Embryonic facial prominence (tissue), 1 donor: Measurements from ENCODE around the gene CCDC171.

Source experiments
- DNase-seq: peaks from one replicate; pipeline ENCODE4 v3.0.0-alpha.2; 2016; ENCODE audit errors: extremely low spot score

CCDC171 gene

DNA sequence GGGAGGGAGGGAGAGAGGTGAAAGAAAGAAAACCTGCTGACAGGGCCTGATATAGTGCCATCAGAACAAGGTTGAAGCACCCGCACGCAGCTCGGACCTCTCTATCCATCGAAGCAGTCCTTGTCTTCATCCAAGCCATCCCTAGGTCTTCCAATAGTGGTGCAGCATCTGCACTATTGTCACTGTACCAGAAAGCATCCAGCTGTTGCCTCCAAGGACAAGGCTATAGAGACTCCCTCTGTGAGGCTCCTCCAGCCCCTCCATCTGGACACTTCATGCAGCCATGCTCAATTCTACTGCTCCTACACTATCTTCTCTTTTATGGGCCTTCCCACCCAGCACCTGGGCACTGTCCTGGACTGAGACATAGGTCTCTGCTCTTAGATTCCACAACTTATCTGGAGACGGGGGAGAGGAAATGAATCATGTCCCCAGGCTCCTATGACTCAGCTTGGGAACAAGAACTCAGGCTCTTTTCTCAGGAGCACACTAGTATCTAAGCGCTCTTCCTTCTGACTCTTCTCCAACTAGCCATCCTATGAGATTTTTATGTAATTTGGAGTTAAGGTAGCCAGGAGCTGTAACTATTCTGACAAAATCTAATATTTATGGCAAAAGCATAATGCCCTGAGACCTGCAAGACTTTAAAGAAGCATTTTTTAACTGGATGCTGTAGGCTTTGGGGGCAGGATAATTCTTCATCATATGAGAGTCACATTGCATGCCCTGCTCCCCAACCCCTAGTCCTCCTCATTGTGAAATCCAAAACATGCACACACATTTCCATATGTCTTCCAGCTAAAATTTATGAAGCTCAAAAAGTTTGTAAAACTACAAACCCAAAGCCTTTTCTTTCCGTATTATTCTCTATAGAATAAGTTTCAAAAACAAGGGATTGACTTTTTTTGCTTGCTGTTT lies 446.8 kb downstream of the CCDC171 start:
- DNase-seq = no peak

GRCh38 chr9:16000811-16001210 lies 448.0 kb downstream of the CCDC171 start:
- no peak for DNase-seq

DNA sequence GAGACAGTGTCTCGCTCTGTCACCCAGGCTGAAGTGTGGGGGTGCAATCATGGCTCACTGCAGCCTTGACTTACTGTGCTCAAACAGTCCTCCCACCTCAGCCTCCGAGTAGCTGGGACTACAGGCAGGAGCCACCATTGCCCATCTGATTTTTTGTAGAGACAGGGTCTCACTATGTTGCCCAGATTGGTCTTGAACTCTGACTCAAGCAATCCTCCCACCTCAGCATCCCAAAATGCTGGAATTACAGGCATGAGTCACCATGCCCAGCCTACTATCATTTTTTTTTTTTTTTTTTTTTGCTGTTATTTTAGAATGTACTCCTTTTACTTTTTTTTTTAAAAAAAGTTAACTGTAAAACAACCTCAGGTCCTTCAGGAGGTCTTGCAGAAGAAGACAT lies 449.0 kb downstream of the CCDC171 start:
- DNase-seq = no peak

- DNase-seq = no peak
Observed at GRCh38 chr9:16002816-16003215, 450.0 kb downstream of the CCDC171 start.

DNA sequence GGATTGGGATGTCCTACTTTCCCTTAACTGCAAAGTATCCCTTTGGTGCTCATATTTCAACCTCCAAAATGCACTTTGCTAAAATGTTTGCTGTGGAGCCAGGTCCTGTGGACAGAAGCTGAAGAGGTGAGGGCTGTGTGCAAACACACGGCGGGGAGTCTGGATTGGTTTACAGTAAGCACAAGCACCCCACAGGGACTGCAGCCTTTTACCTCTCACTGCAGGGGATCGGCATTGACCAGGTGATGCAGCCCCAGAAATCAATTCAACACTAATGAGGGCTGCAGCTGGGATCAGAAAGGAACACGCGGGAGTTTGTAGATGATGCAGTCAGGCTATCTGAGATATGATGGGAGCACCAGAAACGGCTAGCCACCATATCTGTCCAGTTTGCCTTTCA lies 450.9 kb downstream of the CCDC171 start:
- no peak for DNase-seq

GRCh38 chr9:16004613-16005012 lies 451.8 kb downstream of the CCDC171 start:
- DNase-seq = no peak

DNA sequence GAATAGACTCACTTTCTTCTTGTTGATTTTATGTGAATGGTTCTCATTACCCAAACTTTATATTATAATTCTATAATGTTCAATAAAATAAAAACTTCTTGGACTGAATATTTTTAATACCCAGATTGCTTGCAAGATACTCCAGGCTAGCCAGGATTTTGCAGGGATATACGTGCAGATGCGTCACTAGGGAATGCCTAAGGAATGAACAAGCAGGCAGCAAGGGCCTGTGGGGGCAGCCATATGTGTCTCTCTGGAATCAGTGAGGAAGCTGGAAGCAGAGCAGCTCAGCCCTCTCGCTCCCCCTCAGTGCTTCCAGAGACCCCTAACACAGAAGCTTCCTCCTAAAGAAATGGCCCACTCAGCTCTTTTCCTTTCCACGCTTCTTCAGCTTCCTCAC lies 457.4 kb downstream of the CCDC171 start:
- DNase-seq = no peak

GRCh38 chr9:16012621-16013020 lies 459.8 kb downstream of the CCDC171 start:
- no peak for DNase-seq

DNA sequence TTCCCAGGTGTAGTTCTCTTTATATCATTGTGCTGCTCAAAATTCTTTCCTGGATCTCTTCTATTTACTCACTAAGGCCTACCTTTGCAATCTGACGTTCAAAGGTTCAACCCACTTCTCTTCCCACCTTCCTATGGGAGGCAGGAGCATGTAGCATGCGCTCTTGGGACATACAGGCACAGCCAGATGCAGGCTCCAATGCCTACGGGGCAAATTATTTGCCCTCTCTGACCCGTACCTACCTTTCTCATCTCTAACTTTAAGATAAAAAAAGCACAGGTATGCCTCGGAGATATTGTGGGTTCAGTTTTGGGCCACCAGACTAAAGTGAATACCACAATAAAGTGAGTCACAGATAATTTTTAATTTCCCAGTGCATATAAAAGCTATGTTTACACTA lies 460.5 kb downstream of the CCDC171 start:
- no peak for DNase-seq

DNA sequence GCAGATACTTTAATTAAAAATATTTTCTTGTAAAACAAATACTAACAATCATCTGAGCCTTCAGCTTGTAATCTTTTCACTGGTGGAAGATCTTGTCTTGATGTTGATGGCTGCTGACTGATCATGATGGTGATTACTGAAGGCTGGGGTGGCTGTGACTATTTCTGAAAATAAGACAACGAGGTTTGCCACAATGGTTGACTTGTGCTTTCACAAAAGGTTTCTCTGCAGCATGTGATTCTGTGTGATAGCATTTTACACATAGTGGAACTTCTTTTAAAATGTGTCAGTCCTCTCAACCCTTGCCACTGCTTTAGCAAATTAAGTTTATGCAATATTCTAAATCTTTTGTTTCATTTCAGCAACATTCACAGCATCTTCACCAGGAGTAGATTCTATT lies 461.0 kb downstream of the CCDC171 start:
- DNase-seq = no peak

DNA sequence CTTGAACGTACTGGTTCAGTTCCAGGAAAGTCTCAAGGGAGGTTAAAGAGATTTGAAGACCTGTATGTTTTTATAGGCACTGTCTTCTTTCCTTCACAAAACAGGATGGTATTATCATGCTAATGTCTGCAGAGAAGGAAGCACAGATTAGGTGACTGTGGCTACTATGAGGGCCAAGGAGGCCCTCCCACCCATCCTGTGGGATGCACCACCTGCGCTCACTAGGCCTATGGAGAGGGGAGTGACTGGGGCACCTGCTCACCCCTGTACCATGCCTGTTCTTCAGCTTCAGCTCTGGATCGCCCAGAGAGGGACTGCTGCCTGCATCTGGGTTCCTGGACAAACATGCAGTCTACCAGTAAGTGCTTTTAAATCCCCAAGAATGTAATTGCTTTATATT lies 469.4 kb downstream of the CCDC171 start:
- DNase-seq = no peak

DNA sequence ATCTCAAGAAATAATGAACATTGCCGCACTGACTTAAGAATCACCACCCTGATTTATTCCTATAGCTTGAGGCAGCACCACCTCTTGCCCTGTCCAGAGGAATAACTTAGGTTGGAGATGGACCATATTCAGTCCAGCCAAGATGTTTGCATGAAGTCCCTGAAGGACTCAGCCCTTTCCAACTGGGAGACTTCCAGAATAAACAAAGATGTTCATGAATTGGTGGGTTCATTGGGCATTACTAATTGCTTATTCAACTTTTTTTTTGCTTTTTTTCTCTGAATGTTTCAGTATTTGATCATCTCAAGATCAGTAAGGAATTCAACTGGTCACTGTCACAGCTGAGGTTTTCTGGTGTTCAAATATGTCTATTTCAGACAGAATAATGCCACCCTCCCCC lies 470.6 kb downstream of the CCDC171 start:
- no peak for DNase-seq
